ENCODE data around the gene FAM83C. TPM values are rescaled to one million over a fixed set of nuclear protein-coding genes. Genes with fewer than 3 reads are reported as not detected.

The FAM83C gene
- polyA plus RNA-seq, 6 donors from 2014 or later: not detected

DNA sequence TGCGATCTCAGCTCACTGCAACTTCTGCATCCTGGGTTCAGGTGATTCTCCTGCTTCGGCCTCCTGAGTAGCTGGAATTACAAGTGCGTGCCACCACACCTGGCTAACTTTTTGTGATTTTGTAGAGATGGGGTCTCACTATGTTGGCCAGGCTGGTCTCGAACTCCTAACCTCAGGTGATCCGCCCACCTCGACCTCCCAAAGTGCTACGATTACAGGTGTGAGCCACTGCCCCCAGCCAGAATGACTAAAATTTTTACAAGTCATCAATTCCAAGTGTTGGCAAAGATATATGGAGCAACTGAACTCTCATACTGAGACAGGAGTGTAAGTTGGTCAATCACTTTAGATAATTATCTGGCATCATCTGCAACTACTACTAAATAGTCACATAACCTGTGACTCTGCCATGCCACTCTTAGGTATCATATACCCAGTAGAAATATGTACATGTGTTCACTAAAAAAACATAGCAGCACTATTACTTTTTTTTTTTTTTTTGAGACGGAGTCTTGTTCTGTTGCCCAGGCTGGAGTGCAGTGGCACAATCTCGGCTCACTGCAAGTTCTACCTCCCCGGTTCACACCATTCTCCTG lies 10.6 kb downstream of the FAM83C start:
- peak overlapping the region in 2 of 6 donors; percentile 14 to 83 for H3K27ac Mint-ChIP-seq
- no peaks in the 10 kb centered on the region for H3K27me3 Mint-ChIP-seq
- peaks cover 39 to 54% (median 50%) of the 10 kb centered on the region in 3 donors for H3K4me1 Mint-ChIP-seq
- H3K9me3 Mint-ChIP-seq: no peaks in the 10 kb centered on the region
- H3K4me3 Mint-ChIP-seq: no peak overlapping the region
- no peak for DNase-seq
- ATAC-seq (ENCODE audit: low read depth in 2 of 2): no peak
- peaks cover 7 to 8% of the 10 kb centered on the region in 2 donors for H3K36me3 Mint-ChIP-seq

DNA sequence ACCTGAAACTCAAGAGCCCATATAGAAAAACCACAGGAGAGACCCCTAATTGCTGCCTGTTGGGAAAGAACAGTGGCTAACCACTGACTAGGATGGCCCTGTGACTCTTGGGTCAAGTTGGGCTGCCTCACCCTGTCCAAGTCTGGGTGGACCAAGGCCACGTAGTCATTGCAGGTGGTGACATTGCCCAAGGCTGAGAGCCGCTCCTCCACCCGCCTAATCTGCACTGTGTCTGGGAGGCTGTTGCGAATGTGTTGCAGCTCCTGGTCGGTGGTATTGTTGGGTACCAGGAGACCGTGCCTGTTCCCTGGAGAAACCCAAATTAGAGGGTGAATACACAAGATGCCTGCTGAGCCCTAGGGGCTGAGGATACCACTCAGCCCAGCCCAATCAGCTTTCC lies 11.7 kb downstream of the FAM83C start:
- Mint-ChIP-seq H3K36me3 (peaks cover 7 to 8% of the 10 kb centered on the region in 2 donors), H3K4me1 (peaks cover 32 to 57% (median 44%) of the 10 kb centered on the region in 3 donors), H3K27me3 (no peaks in the 10 kb centered on the region), H3K9me3 (no peaks in the 10 kb centered on the region), H3K27ac (peak overlapping the region in 2 of 6 donors; percentile 41 to 97), H3K4me3 (peak overlapping the region in 1 of 8 donors; percentile 96)
- DNase-seq (no peak), ATAC-seq (ENCODE audit: low read depth in 2 of 2) (no peak)

DNA sequence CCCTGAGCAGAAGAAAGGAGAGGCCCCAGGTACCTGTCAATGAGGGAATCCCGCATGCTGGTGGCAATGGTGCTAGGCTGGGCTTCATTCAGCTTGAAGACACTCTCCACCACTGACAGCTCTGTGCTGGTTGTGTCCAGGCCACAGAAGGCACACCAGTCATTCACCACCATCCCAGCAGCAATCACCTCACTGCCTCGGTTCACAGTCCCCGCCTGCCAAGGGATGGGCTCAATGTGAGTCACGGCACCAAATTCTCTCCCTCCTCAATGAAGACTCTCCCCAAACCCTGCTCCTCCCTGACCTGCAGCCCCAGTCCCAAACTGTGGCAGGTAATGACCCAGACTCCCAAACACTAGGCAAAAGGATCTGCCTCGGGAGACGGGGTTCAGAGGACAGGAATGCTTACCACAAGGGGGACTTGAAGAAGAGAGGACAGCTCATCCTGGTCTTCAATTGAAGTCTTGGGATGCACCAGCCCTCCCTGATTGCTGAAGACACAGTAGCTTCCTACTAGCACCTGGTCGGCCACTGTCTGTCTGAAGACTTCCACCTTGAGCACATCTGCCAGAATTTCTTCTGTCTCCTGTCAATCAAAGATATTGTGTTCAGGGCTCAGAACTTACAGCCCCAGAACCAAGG lies 12.6 kb downstream of the FAM83C start:
- Mint-ChIP-seq H3K4me1 (peaks cover 26 to 51% (median 39%) of the 10 kb centered on the region in 3 donors), H3K36me3 (peaks cover 7 to 8% of the 10 kb centered on the region in 2 donors), H3K4me3 (peak overlapping the region in 3 of 8 donors; percentile 74 to 96 (median 86))

DNA sequence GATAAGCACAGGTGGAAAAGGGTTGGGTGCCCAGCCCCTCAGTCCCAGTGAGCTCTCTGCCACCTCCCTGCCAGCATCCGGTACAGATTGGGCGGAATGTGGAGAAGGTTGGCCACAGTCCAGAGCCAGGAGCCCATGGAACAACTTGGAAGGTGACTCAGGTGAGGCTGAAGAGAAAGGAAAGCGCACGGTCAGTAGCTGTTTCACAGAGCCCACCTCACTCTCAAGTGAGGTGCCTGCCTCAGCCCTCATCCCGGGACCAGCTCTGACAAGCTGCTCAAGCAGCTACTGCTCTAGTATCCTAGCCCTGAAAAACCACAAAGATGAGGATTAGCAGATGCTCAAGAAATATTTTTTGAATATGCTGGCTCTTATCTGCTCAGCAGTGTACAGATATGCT lies 13.2 kb downstream of the FAM83C start:
- no peaks in the 10 kb centered on the region for H3K27me3 Mint-ChIP-seq
- no peak for DNase-seq
- H3K4me3 Mint-ChIP-seq: peak overlapping the region in 4 of 8 donors; percentile 26 to 96 (median 66)
- peak overlapping the region; percentile 92 to 99 (median 98) for H3K27ac Mint-ChIP-seq
- ATAC-seq (ENCODE audit: low read depth in 2 of 2): no peak
- peaks cover 7 to 8% of the 10 kb centered on the region in 2 donors for H3K36me3 Mint-ChIP-seq
- H3K4me1 Mint-ChIP-seq: peaks cover 24 to 49% (median 34%) of the 10 kb centered on the region in 3 donors
- H3K9me3 Mint-ChIP-seq: no peaks in the 10 kb centered on the region

More for the DNA sequence above, 12.6 kb downstream of the FAM83C start:
- Mint-ChIP-seq H3K27me3 (no peaks in the 10 kb centered on the region), H3K27ac (peak overlapping the region; percentile 41 to 99 (median 97)), H3K9me3 (no peaks in the 10 kb centered on the region)
- ATAC-seq (ENCODE audit: low read depth in 2 of 2): no peak
- no peak for DNase-seq

DNA sequence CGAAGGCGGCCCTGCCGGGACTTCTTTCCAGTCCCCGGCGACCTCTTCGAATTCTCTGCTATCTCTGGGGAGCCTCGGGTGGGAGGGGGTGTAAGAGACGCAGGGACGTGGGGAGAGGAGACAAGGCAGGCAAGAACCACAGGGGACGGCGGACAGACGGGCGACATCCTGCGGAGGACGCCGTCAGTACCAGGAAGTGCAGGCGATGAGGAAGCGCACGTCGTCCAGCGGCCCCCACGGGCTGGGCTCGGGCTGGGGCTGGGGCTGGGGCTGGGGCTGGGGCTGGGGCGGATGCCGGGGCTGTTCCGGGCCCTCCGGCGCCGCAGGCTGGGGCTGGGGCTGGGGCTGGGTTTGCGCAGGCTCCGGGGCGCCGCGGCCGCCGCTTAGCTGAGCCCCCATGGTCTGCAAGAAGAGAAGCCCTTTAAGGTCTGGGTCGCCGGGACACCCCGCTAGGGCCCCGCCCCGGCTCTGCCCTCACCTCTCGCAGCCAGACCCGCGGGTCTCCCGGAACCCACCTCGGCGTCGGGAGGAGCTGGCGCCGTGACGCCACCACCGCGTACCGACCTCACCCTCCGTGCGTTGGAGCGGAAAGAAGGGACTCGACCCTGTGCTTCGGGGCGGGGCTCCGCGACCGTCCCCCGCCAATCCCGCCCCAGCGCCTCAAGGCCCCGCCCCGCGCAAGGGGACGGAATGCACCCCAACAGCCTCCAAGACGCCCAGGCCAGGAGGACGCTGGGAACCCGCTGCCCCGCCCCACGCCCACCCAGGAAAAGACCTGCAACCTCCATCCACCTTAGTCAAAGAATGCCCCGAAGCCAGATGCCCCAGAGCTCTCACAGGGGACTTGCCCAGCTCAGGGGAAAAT lies 14.5 kb downstream of the FAM83C start, which contains the start of gene MMP24OS:
TSS of gene MMP24OS (minus strand) at position 592 of the 865 bp plus-strand sequence. CDS start at position 399, 193 bp downstream.
- H3K36me3 Mint-ChIP-seq: peaks cover 7 to 8% of the 10 kb centered on the region in 2 donors
- no peaks in the 10 kb centered on the region for H3K27me3 Mint-ChIP-seq
- H3K9me3 Mint-ChIP-seq: no peaks in the 10 kb centered on the region
- ATAC-seq (ENCODE audit: low read depth in 2 of 2): peak; percentile 86 to 87
- H3K4me1 Mint-ChIP-seq: peaks cover 14 to 40% (median 24%) of the 10 kb centered on the region in 3 donors
- H3K4me3 Mint-ChIP-seq: peak within 1 kb of the TSS; percentile 89 to 99 (median 98)
- peak; percentile 91 for DNase-seq
- peak within 1 kb of the TSS; percentile 97 to 100 (median 99) for H3K27ac Mint-ChIP-seq

DNA sequence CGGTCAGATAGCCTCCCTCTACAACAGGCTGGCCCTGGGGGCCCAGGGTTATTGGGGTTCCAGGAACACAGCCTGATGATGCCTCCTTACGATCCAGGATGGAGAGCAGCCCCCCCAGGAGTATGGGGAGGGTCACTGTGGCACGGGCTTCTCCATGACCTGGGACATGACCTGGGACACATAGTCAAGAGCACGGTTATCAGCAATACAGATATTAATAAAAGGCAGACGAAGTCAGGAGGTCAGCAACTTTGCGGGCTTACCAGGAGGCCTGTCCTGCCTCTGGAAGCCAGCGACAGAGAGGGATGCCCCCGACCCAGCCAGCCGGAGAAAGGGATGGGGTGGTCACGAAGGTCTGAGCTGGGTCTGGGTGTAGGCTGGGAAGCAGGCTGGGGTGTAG lies 15.1 kb downstream of the FAM83C start:
- Mint-ChIP-seq H3K27me3 (no peaks in the 10 kb centered on the region), H3K36me3 (peaks cover 7 to 8% of the 10 kb centered on the region in 2 donors), H3K4me1 (peaks cover 14 to 37% (median 21%) of the 10 kb centered on the region in 3 donors), H3K9me3 (no peaks in the 10 kb centered on the region), H3K4me3 (peak overlapping the region; percentile 89 to 99 (median 98)), H3K27ac (peak overlapping the region; percentile 97 to 100 (median 99))
- no peak for ATAC-seq (ENCODE audit: low read depth in 2 of 2)
- DNase-seq: no peak

DNA sequence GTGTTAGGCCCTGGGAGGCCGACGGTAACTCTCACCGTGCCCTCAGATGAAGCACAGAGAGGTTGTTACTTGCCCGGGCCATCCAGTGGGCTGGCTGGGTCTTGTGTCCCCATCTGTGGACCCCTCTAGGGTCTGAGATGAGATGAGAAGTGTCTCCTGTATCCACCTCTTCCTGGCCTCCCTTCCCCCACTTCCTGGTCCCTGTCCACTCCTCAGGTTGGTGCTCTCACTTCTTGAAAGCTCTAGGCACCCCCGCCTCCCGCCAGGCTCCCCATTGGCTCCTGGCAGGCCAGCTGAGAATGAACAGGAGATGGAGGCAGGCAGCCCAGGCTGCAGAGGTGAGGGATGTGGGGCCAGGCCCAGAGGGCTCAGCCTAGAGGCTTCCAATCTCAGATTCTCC lies 15.8 kb downstream of the FAM83C start:
- peak overlapping the region; percentile 42 to 99 (median 97) for H3K4me3 Mint-ChIP-seq
- no peaks in the 10 kb centered on the region for H3K27me3 Mint-ChIP-seq
- H3K36me3 Mint-ChIP-seq: peaks cover 7 to 8% of the 10 kb centered on the region in 2 donors
- no peak for ATAC-seq (ENCODE audit: low read depth in 2 of 2)
- peaks cover 14 to 35% (median 18%) of the 10 kb centered on the region in 3 donors for H3K4me1 Mint-ChIP-seq
- peak overlapping the region; percentile 84 to 100 (median 98) for H3K27ac Mint-ChIP-seq
- DNase-seq: no peak
- H3K9me3 Mint-ChIP-seq: no peaks in the 10 kb centered on the region

DNA sequence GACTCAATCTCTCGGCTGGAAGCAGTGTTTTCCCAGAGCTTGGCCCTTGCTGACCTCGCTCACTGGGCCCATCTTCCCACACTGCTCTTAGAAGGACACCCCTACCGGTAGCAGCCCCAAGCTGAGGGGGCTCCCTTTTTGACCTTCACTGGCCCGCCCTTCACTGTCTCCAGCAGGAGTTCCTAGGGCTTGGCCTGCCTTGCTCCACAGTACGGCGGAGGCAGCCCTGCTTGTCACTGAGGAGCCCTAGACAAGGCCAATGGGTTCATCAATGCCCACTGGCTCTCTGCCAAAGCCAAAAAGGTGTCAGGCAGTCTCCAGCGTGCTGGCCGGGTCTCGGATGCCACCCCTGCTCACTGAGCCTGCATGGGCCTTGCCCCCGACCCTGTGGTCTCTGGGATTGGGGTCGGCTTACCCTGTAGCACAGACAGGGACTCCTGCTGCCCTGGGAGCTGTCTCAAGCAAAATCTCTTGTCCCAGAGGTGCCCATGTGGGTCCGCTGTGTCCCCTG lies 16.4 kb downstream of the FAM83C start:
- H3K4me3 Mint-ChIP-seq: peak overlapping the region in 4 of 8 donors; percentile 25 to 99 (median 94)
- no peaks in the 10 kb centered on the region for H3K9me3 Mint-ChIP-seq
- ATAC-seq (ENCODE audit: low read depth in 2 of 2): no peak
- peaks cover 18 to 35% (median 18%) of the 10 kb centered on the region in 3 donors for H3K4me1 Mint-ChIP-seq
- DNase-seq: no peak
- H3K27me3 Mint-ChIP-seq: no peaks in the 10 kb centered on the region
- peak overlapping the region in 5 of 6 donors; percentile 33 to 99 (median 97) for H3K27ac Mint-ChIP-seq
- peaks cover 7 to 13% of the 10 kb centered on the region in 2 donors for H3K36me3 Mint-ChIP-seq

DNA sequence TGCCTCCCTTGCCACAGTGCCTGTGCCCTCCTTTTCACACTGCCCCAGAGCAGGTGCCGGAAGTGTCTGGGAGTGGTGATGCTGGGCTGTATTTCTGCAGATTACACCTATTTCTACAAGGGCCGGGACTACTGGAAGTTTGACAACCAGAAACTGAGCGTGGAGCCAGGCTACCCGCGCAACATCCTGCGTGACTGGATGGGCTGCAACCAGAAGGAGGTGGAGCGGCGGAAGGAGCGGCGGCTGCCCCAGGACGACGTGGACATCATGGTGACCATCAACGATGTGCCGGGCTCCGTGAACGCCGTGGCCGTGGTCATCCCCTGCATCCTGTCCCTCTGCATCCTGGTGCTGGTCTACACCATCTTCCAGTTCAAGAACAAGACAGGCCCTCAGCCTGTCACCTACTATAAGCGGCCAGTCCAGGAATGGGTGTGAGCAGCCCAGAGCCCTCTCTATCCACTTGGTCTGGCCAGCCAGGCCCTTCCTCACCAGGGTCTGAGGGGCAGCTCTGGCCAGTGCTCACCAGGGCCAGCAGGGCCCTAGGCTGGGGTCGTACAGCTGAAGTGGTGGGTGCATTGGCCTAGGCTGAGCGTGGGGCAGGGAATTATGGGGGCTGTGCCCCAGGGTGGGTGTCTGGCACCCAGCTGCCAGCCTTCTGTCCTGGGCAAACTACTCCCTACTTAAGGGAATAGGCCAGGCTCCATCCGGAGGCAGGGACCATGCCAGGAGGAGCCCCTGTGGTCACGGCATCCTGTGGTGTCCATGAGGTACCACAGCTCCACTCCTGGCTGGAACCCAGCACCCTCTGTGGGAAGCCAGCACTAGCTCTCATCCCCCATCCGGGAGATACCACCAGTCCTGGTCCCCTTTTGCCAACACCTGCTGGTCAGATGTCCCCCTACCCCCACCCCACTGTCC lies 17.8 kb downstream of the FAM83C start:
- Mint-ChIP-seq H3K36me3 (peaks cover 0 to 7% of the 10 kb centered on the region in 2 donors), H3K27ac (peak overlapping the region in 5 of 6 donors; percentile 36 to 74 (median 60))

DNA sequence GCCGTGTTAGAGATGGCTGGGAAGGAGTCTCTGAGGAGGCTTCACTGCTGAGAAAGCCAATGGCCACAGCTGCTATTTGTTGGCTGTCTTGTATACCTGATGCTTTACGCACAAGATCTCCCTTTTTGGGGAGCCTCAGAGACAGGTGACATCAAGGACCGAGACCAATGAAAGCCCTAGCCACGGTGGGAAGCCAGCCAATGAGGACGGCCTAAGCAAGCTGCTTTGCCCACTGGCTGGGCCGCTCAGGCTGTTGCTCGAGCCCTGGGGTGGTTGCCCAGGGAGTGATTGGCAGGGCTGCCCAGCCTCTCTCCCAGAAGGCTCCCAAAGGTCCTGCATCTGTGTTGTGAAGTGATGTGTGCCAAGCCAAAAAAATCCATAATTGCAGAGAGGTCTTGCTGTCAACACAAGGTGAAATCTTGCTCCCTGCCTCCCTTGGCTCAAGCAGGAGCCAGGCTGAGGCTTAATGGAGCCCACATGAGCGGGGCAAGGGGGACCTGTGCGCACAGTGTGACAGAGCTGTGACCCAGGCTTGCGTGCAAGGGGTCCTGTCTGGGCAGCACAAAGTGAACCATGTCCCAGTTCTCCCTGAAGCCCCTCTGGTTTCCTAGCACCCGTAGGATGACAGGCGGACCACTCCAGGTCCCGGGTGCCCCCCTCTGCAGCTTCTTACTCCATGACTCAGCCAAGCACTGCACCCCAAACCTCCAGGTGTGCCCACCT lies 18.6 kb downstream of the FAM83C start:
- Mint-ChIP-seq H3K27me3 (no peaks in the 10 kb centered on the region), H3K27ac (peak overlapping the region; percentile 36 to 87 (median 58))

More for the DNA sequence above, 17.8 kb downstream of the FAM83C start:
- DNase-seq: no peak
- H3K4me1 Mint-ChIP-seq: peaks cover 7 to 25% (median 12%) of the 10 kb centered on the region in 3 donors
- no peak for ATAC-seq (ENCODE audit: low read depth in 2 of 2)
- H3K27me3 Mint-ChIP-seq: no peaks in the 10 kb centered on the region
- H3K9me3 Mint-ChIP-seq: no peaks in the 10 kb centered on the region
- H3K4me3 Mint-ChIP-seq: peak overlapping the region in 1 of 8 donors; percentile 47

DNA sequence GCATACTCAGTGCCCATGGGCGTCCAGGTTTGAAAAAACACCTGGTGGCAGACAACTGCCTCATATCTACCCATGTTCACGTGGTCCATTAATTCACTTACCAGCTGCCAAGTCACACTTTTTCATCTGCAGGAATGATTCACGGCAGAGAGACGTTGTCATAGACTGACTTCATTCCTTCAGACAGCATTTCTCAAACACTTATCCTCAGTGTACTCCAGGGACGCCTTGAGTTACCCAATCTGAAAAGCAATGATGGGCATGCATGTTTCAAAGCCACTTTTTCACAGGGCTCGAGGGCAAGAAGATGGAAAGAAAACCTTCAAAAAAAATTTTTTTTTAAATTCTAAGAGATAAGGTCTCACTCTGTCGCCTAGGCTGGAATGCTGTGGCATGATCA lies 20.3 kb downstream of the FAM83C start:
- ATAC-seq (ENCODE audit: low read depth in 2 of 2): no peak
- H3K27me3 Mint-ChIP-seq: no peaks in the 10 kb centered on the region
- H3K36me3 Mint-ChIP-seq: peaks cover 0 to 7% of the 10 kb centered on the region in 2 donors
- H3K4me1 Mint-ChIP-seq: peaks cover 7 to 16% (median 9%) of the 10 kb centered on the region in 3 donors
- DNase-seq: no peak
- H3K4me3 Mint-ChIP-seq: no peak overlapping the region
- H3K9me3 Mint-ChIP-seq: no peaks in the 10 kb centered on the region
- H3K27ac Mint-ChIP-seq: no peak overlapping the region

More for the DNA sequence above, 18.6 kb downstream of the FAM83C start:
- H3K36me3 Mint-ChIP-seq: peaks cover 0 to 7% of the 10 kb centered on the region in 2 donors
- peak overlapping the region in 2 of 8 donors; percentile 41 to 49 for H3K4me3 Mint-ChIP-seq
- ATAC-seq (ENCODE audit: low read depth in 2 of 2) (no peak), DNase-seq (no peak)
- peaks cover 6 to 21% (median 8%) of the 10 kb centered on the region in 3 donors for H3K4me1 Mint-ChIP-seq
- no peaks in the 10 kb centered on the region for H3K9me3 Mint-ChIP-seq

Measured in naive B cell (primary cell).